Measurements from ENCODE around the gene MPP2.

The MPP2 gene

GRCh38 chr17:43845766-43846165 lies 61.6 kb downstream of the MPP2 start:
- no peak for DNase-seq (ENCODE audit: low spot score)

DNA sequence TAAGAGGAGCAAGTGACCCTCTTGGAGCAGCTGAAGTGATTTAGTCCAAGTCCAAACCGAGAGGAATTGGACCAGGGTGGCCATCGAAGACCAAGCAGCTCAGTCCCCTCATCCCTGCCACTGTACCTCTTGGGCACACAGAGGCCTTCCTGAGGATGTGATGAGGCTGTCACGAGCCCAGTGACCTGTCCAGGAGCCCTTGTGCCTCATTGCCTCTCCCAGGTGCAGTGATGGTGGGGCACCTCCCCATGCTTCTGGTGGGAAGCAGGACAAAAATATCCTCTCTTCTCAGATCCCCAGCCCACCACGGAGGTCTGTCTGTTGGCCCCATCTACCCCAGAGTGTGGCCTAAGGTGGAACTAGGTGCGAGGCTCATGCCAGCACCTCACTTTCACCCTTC lies 63.1 kb downstream of the MPP2 start:
- no peak for DNase-seq (ENCODE audit: low spot score)

- no peak for DNase-seq (ENCODE audit: low spot score)
Measured at GRCh38 chr17:43842975-43843325, 64.4 kb downstream of the MPP2 start.

DNA sequence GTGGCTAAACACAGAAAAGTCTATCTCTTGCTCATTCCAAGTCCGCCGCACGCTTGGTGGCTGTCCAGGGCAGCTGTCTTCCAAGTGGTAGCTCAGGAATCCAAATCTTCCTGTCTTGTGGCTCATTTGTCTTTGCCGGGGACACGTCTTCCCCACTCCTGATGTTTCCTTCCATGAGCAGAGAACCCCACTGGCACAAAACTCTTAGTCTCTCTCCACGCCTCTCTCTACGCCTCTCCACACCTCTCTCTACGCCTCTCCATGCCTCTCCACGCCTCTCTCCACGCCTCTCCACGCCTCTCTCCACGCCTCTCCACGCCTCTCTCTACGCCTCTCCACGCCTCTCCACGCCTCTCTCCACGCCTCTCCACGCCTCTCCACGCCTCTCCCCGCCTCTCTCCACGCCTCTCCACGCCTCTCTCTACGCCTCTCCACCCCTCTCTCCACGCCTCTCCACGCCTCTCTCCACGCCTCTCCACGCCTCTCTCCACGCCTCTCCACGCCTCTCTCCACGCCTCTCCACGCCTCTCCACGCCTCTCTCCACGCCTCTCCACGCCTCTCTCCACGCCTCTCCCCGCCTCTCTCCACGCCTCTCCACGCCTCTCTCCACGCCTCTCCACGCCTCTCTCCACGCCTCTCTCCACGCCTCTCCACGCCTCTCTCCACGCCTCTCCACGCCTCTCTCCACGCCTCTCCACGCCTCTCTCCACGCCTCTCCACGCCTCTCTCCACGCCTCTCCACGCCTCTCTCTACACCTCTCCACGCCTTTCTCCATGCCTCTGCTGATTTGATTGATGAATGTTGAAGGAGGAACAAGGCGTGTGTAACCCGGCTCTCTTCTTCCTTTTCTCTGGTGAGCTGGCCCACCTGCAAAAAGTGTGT lies 65.0 kb downstream of the MPP2 start:
- peak; percentile 55 for DNase-seq (ENCODE audit: low spot score)

GRCh38 chr17:43841282-43841681 lies 66.1 kb downstream of the MPP2 start:
- no peak for DNase-seq (ENCODE audit: low spot score)

GRCh38 chr17:43840814-43841213 lies 66.5 kb downstream of the MPP2 start:
- peak; percentile 67 for DNase-seq (ENCODE audit: low spot score)

- peak; percentile 40 for DNase-seq (ENCODE audit: low spot score)
Measured at GRCh38 chr17:43839670-43840108, 67.6 kb downstream of the MPP2 start.

- peak; percentile 40 for DNase-seq (ENCODE audit: low spot score)
Measured at GRCh38 chr17:43834106-43834505, 73.2 kb downstream of the MPP2 start.

GRCh38 chr17:43832976-43833829 lies 74.1 kb downstream of the MPP2 start, which contains the start of gene MPP3:
Gene MPP3, minus strand, starts transcription at chr17:43833146. Its CDS starts 1,240 bp downstream, at chr17:43831906.
- DNase-seq (ENCODE audit: low spot score) = peak; percentile 88

DNA sequence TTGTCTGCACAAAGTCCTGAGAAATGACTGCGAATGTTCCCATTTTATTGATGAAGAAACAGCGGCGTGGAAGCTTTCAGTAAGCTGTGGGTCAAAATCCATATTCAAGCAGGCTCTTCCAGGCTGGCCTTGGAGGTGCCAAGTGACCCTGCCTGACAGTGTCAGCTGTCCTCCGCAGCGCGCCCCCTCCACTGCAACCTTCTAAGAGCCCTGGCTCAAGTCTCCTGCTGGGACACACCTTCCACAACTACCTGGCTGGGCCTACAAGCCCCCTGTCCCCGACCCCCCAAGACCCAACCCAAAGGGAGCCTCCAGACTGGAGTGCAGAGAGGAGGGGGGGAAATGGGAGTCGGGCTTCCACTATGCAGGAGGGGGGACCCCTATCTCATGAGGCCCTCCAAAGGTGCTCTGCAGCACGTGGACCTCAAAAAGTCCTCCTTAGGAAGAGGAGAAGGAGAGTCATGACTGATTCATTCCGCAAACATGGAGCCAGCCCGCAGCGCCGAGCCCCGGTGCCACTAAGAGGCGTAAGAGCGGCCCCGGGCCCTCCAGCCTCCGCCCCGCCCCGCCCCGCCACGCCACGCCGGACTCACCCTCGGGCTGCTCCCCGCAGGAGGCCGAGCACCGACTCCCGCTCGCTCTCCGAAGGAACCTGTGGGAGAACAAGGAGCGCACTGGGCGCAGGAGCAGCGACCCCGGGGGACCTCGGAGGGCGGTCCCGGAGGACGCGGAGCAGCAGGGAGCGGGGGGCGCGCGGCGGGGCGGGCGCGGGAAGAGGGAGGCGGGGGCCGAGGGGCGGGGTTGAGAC lies 75.0 kb downstream of the MPP2 start:
- peak; percentile 66 for DNase-seq (ENCODE audit: low spot score)

- no peak for DNase-seq (ENCODE audit: low spot score)
Measured at GRCh38 chr17:43831633-43832032, 75.7 kb downstream of the MPP2 start.

DNA sequence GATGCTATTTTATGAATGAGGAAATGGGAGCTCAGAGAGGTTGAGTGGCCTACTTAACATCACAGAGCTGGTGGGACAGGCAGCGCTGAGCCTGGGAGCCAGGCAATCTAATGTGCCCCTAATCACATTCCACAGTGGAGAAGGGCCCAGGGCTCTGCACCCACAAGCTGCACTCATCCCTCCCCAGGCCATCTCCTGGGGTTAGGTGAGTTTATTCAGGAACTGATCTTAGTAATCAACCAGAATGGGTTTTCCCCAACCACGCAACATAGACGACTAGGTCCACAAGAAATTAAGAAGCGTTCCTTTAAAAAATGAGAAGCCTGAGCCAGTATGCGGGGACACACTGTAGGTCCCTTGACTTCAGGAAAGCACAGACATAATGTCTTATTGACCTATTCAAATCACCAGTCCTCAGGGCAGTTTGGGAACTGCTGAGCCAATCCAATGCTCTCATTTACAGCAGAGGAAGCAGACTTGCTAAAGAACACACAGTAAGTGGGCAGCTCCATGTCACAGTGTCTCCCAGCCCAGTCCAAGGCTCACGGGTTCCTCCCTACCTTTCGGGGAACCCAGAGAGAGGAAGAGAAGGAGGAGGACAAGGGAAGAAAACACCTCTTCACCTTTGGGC lies 76.7 kb downstream of the MPP2 start:
- no peak for DNase-seq (ENCODE audit: low spot score)

DNA sequence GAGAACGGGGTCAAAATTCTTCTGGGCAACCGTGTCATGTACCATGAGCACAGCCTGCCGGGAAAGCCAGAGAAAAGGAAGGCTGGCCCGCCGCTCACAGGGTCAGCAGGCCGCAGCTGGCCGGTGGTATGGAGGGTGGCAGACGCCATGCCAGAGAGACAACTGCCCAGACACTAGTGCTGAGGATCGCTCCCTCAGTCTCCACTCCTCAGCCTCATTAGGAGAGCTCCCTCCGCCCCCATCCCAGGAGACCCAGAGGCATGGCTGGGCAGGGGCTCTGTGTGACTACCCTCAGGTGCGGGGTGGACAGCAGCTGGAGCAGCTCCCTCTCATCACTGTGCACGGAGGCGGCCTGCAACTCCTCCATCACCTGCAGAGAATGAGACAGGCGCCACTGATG lies 77.6 kb downstream of the MPP2 start:
- no peak for DNase-seq (ENCODE audit: low spot score)

DNA sequence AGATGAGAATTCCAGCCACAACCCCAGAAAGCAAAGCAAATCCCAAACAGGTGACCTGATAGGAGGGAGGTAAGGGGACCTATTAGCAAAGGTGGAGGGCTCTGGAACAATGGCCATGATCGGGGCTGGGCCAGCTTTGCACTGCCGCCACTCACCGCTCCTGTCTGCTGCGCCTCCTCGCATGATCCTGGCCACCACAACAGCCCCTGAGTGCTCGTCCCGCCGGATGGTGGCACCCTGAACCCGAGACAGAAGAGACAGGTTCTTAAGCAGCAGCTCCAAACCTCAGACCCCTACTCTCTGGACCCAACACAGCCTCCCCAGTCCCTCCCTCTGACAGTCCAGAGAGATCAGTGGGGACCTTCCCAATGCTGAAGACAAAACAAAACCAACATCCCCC lies 79.7 kb downstream of the MPP2 start:
- no peak for DNase-seq (ENCODE audit: low spot score)

GRCh38 chr17:43826206-43826605 lies 81.1 kb downstream of the MPP2 start:
- no peak for DNase-seq (ENCODE audit: low spot score)

DNA sequence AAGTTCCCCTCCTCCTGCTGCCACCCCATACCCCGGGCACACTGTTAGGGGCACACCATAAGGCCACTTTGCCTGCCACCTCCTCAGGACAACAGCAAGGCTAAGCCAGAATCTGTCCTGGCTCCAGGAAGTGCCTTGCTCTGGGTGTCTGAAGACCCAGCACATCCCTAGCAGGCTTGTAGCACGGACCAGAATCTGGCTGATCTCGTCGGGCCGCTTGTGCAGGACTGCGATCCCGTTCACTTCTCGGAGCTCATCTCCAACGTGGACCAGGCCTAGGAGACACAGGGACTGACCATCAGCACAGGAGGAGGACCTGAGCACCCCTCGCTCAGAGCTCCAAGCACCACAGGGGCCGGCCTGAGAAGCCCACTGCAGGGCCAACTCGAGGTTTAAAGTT lies 81.8 kb downstream of the MPP2 start:
- DNase-seq (ENCODE audit: low spot score) = no peak
